Endodermal cell (in vitro differentiated cells): ENCODE data around the gene TTLL9. TPM values are rescaled to one million over a fixed set of nuclear protein-coding genes. Genes with fewer than 3 reads are reported as not detected.
A peak's percentile ranks its signal among the peaks of the same experiment; 100 is the strongest.

ENCODE experiments used
- DNase-seq: peaks from one replicate; pipeline ENCODE4 v3.0.0-alpha.2; 2017
- H3K27ac ChIP-seq: 2 replicates; pipeline ENCODE4 v1.5.1; 2013; ENCODE audit warnings: mild to moderate bottlenecking, low read depth, low read length, moderate library complexity
- H3K27me3 ChIP-seq: 2 replicates; pipeline ENCODE4 v1.6.1; 2013; ENCODE audit warnings: mild to moderate bottlenecking, low read length, moderate library complexity; ENCODE audit not compliant: insufficient read depth, control insufficient read depth, poor library complexity, severe bottlenecking
- H3K36me3 ChIP-seq: 2 replicates; pipeline ENCODE4 v1.7.0; 2013; ENCODE audit warnings: mild to moderate bottlenecking, low read length, moderate library complexity; ENCODE audit not compliant: control insufficient read depth, insufficient read depth
- H3K4me1 ChIP-seq: one replicate; pipeline ENCODE4 v1.7.0; 2013; ENCODE audit warnings: low read length; ENCODE audit not compliant: control insufficient read depth, insufficient read depth
- H3K4me3 ChIP-seq: 2 replicates; pipeline ENCODE4 v1.5.1; 2013; ENCODE audit warnings: mild to moderate bottlenecking, low read length, moderate library complexity
- H3K9ac ChIP-seq: 2 replicates; pipeline ENCODE4 v1.6.1; 2013; ENCODE audit warnings: mild to moderate bottlenecking, low read length, moderate library complexity; ENCODE audit not compliant: poor library complexity, severe bottlenecking; ENCODE audit errors: extremely low read depth
- H3K9me3 ChIP-seq: 2 replicates; pipeline ENCODE4 v1.6.1; 2013; ENCODE audit warnings: mild to moderate bottlenecking, low read length, moderate library complexity; ENCODE audit not compliant: control insufficient read depth
- H3K27ac Mint-ChIP-seq: 2 replicates; pipeline ENCODE4 v1.8.0; 2020; ENCODE audit warnings: mixed read lengths
- H3K27me3 Mint-ChIP-seq: 2 replicates; pipeline ENCODE4 v1.8.0; 2021; ENCODE audit warnings: mild to moderate bottlenecking, mixed read lengths; ENCODE audit not compliant: insufficient read depth
- H3K36me3 Mint-ChIP-seq: 2 replicates; pipeline ENCODE4 v1.8.0; 2020; ENCODE audit warnings: low read depth, mixed read lengths
- H3K4me1 Mint-ChIP-seq: 2 replicates; pipeline ENCODE4 v1.8.0; 2020; ENCODE audit warnings: mixed read lengths
- H3K4me3 Mint-ChIP-seq: 2 replicates; pipeline ENCODE4 v1.8.0; 2020; ENCODE audit warnings: mild to moderate bottlenecking, moderate library complexity, mixed read lengths
- H3K9me3 Mint-ChIP-seq: 2 replicates; pipeline ENCODE4 v1.8.0; 2020; ENCODE audit warnings: mild to moderate bottlenecking, mixed read lengths
- CTCF ChIP-seq: fragments of 200-600 bp; sonication (generic); conservative IDR thresholded peaks from 2 replicates; pipeline ENCODE4 v1.5.0; 2021; ENCODE audit warnings: antibody characterized with exemption, mild to moderate bottlenecking
- WGBS, 2 experiments: methylation state at CpG; one replicate each; pipeline versions ENCODE4 v1.1.5 to v1.1.7; 2013; ENCODE audit warnings: missing lambda C conversion rate in 2 of 2, mixed read lengths in 1 of 2; ENCODE audit not compliant: insufficient coverage in 1 of 2, insufficient read length in 1 of 2; 5-methylcytosine and 5-hydroxymethylcytosine counted together
- total RNA-seq, 2 donors: library from RNA; stranded (reverse); fragmentation: NEBNext Ultra II Directional in 1 of 2; extraction: Animal tissue kit (Norgen Biotek cat#: 25700) in 1 of 2; gene quantifications; 2 replicates in 1 of 2; 3 replicates in 1 of 2; pipeline ENCODE4 v1.2.1, GENCODE V29; 2021

TTLL9 gene
- total RNA-seq, 2 donors from 2014 or later = 0.29 to 0.51 TPM

GRCh38 chr20:31866221-31866620 lies 4.2 kb upstream of the TTLL9 start:
- 80 to 81% methylated on average over 3 of the region's 3 CpGs for WGBS, 2 experiments
- DNase-seq = no peak
- H3K9ac ChIP-seq = no peak overlapping the region
- no peak overlapping the region for H3K27ac Mint-ChIP-seq
- no peak for TF ChIP-seq CTCF
- peaks cover 60% of the 10 kb centered on the region for H3K27me3 Mint-ChIP-seq
- no peaks in the 10 kb centered on the region for H3K9me3 Mint-ChIP-seq
- H3K27me3 ChIP-seq = peaks cover 22% of the 10 kb centered on the region
- no peaks in the 10 kb centered on the region for H3K4me1 ChIP-seq
- no peak overlapping the region for H3K4me3 Mint-ChIP-seq
- H3K4me3 ChIP-seq = no peak overlapping the region
- H3K36me3 Mint-ChIP-seq = no peaks in the 10 kb centered on the region
- H3K36me3 ChIP-seq = no peaks in the 10 kb centered on the region
- no peak overlapping the region for H3K27ac ChIP-seq
- peaks cover 13% of the 10 kb centered on the region for H3K4me1 Mint-ChIP-seq
- H3K9me3 ChIP-seq = no peaks in the 10 kb centered on the region

DNA sequence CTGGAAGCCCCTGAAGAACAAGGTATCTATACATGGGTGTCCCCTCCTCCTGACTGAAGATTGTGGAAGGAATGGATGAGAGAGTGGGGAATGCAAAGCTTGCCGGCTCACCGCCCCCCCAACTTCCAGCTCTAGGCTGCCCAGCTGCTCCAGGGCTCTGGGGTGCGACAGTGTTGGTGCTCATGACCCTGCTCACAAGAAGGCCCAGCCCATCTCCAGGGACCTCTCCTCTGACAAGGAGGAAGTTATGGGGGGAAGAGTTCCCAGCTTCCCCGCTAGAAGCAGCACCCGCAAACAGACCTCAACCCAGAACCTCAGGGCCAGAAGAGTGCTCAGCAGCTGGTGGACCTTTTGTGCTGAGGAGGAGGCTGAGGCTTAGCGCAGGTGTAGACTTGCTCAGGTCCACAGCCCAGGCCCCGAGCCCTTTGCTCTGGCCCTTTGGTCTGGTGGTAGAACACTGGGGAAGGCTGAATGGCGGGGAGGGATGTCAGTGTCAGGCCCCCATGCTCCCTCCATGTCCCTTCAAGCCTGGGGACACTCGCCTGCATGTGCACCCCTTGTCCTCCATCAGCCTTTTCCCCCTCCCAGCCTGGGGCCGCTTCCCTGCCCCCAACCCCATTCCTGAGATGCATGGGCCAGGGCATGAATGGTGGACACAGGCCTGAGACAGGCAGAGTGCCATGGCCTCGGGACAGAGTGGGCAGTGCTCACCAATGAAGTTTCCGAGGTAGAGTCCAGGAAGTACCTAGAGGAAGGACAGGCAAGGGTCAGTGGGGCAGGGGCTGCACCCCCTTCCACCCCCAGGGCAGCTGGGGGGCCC lies 1.4 kb upstream of the TTLL9 start:
- DNase-seq = no peak
- Histone ChIP-seq H3K4me1 (no peaks in the 10 kb centered on the region), H3K36me3 (no peaks in the 10 kb centered on the region), H3K9me3 (no peaks in the 10 kb centered on the region), H3K9ac (no peak overlapping the region), H3K27me3 (peaks cover 42% of the 10 kb centered on the region), H3K4me3 (peak overlapping the region; percentile 83), H3K27ac (no peak overlapping the region)
- H3K4me1 Mint-ChIP-seq = peaks cover 8% of the 10 kb centered on the region
- WGBS, 2 experiments = 86 to 96% methylated on average over 5 to 12 of the region's 12 CpGs
- peak overlapping the region; percentile 72 for H3K4me3 Mint-ChIP-seq
- peaks cover 72% of the 10 kb centered on the region for H3K27me3 Mint-ChIP-seq
- TF ChIP-seq CTCF = no peak
- no peaks in the 10 kb centered on the region for H3K9me3 Mint-ChIP-seq
- H3K36me3 Mint-ChIP-seq = no peaks in the 10 kb centered on the region
- no peak overlapping the region for H3K27ac Mint-ChIP-seq

DNA sequence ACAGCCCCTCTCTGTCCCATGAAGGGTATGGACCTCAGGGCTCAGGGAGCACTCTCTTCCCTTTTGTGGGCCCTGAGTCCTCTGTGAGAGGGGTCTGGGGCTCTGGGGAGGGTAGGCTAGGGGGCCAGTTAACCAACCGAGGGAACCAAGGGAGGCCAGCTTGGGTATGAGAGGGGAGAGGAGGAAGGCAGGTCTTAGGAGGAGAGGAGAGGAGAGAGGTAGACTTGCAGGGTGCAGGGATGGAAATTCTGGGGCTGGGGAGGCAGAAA lies 827 bp upstream of the TTLL9 start:
- H3K9ac ChIP-seq = peak overlapping the region; percentile 49
- TF ChIP-seq CTCF = no peak
- no peaks in the 10 kb centered on the region for H3K9me3 ChIP-seq
- WGBS, 2 experiments = 30% methylated on average over 1 of the region's 1 CpG; no CpG with 5 or more reads in 1 of the 2 experiments
- Mint-ChIP-seq H3K4me3 (peak overlapping the region; percentile 72), H3K36me3 (no peaks in the 10 kb centered on the region), H3K4me1 (peaks cover 8% of the 10 kb centered on the region), H3K27me3 (peaks cover 72% of the 10 kb centered on the region), H3K27ac (no peak overlapping the region), H3K9me3 (no peaks in the 10 kb centered on the region)
- no peaks in the 10 kb centered on the region for H3K4me1 ChIP-seq
- H3K36me3 ChIP-seq = no peaks in the 10 kb centered on the region
- H3K27me3 ChIP-seq = peaks cover 42% of the 10 kb centered on the region
- H3K27ac ChIP-seq = no peak overlapping the region
- DNase-seq = no peak
- H3K4me3 ChIP-seq = peak overlapping the region; percentile 83
